HG03135 (cell line): Measurements from ENCODE around the gene CPT1C.

ENCODE experiments used
- ATAC-seq: cut with Tn5 transposase; IDR thresholded peaks from one replicate; pipeline ENCODE4 v1.9.1; 2021; ENCODE audit warnings: mild to moderate bottlenecking, moderate library complexity; ENCODE audit not compliant: unreplicated experiment

The CPT1C gene

DNA sequence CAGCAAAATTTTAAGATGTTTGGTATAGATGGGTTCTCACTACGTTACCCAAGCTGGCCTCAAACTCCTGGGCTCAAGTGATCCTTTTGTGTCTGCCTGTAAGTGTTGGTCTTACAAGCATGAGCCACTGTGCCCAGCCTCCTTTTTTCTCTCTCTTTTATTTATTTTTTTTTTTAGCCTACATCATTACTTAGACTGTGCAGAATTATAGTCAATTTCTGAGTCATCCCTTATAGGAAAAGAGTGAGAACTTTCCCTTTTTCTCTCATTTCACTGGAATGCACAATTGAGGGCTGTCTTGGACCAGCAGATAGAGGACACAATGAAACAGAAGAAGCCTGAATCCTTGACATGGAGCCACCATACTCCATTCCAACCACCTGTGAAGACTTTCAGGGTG is 58.9 kb downstream of the CPT1C start:
- ATAC-seq: no peak

DNA sequence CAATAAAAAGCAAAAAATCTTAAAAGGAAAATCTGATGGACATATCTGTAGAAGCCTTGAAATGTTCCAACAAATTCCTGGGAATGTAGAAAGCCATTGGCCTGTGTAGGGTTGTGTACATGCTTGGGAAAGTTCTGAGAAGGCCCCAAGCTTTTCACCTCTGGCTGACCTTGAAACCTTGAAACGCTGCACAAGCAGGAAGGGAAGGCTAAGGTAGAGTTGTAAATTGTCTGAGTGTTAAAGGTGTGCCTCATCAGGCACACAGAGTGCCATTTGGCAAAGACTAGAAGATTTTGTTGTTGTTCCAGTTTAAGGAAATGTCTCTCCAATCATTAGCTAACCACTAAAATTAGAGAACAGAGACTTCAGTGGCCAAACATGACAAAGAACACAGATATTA is 61.8 kb downstream of the CPT1C start:
- ATAC-seq: no peak

GRCh38 chr19:49755956-49756355 is 65.0 kb downstream of the CPT1C start:
- no peak for ATAC-seq

DNA sequence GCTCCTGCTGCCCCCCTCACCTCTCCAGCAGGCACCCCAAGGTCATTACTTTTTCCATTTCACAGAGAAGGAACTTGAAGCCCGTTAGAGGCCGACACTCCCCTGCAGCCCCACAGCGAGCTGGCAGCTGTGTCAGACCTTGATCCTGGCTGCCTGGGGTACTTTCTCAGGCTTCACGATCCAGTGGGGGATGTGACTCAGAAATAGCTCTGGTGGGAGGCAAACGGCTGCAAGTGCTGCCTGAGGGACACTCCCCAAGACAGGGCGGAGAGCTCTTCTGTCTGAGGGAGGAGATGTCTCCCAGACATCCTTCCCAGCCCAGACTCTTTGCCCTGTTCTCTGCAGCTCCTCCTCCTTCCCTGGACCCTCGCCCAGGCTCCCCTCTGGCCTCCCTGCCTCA is 67.4 kb downstream of the CPT1C start:
- ATAC-seq: no peak

GRCh38 chr19:49761249-49761624 is 70.3 kb downstream of the CPT1C start:
- ATAC-seq: no peak

- ATAC-seq: no peak
These were observed 70.9 kb downstream of the CPT1C start for GRCh38 chr19:49761625-49762311.

- no peak for ATAC-seq
These were observed 72.3 kb downstream of the CPT1C start, which contains the start of gene TSKS for GRCh38 chr19:49763230-49763629. TSKS (minus strand) TSS chr19:49763306; CDS start chr19:49763247, 59 bp downstream.
